Erythroblast (primary cell): ENCODE data around the gene GRIFIN.

Experiments
- DNase-seq, 2 experiments: peaks; one replicate each; lab custom pipeline; 2025; lab: John Stamatoyannopoulos, UW
- GATA1 ChIP-seq: IDR thresholded peaks from 2 replicates; pipeline ENCODE4 v1.6.1; 2011; ENCODE audit warnings: low read depth, mild to moderate bottlenecking, control low read depth, low read length, moderate library complexity
- POLR2A ChIP-seq: IDR thresholded peaks from 2 replicates; pipeline ENCODE4 v1.6.1; 2011; ENCODE audit warnings: mild to moderate bottlenecking, low read length

GRIFIN gene

DNA sequence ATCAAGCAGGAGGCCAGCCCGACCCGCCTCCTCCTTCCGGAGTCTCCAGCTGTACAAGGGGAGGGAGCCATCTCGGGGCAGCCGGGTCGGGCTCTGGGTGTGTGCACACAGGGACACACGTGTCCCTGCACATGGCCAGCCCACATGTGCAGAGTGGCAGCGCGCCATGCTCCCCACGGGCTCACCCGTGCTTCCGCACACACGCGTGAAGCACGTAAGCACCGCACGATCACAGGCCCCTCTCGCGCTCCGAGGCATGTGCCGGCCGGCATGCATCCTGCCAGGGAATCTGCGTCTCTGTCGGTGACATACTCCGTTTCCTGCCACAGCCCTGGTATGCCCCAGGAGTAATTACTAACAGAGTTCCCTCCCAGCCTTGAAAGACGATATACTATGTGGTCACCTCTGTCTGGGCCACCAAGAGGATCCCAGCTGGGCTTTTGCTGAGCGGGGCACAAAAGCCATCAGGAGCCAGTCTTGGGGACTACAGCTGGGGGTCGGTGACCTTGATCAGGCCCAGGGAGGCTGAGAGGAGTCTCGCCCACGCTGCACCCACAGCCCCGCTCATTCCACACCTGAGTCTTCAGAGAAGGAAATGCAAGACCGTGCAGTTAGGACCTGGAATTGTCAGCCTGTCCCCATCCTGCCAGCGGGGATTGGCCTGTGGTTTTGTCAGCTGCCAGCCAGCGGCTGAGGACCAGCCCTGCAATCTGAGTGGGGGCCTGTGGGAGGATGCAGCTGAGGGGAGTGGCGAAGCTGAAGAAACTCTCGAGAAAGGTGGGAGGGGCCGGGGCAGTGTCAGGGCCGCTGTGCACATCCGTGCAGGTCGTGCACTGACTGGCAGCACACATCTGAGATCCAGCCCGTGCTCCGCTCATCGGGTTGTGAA, 32.4 kb upstream of the GRIFIN start:
- TF ChIP-seq GATA1, result no peak
- TF ChIP-seq POLR2A, result no peak
- no peak for DNase-seq

GRCh38 chr7:2507917-2508306, 31.7 kb upstream of the GRIFIN start:
- TF ChIP-seq GATA1 (no peak), POLR2A (no peak)
- DNase-seq, result no peak

- DNase-seq, result no peak
- no peak for TF ChIP-seq GATA1
- no peak for TF ChIP-seq POLR2A
These were observed 31.2 kb upstream of the GRIFIN start for GRCh38 chr7:2507208-2507916.

- TF ChIP-seq POLR2A, result no peak
- TF ChIP-seq GATA1, result no peak
- DNase-seq, result no peak
These were observed 29.2 kb upstream of the GRIFIN start for GRCh38 chr7:2505401-2505800.

DNA sequence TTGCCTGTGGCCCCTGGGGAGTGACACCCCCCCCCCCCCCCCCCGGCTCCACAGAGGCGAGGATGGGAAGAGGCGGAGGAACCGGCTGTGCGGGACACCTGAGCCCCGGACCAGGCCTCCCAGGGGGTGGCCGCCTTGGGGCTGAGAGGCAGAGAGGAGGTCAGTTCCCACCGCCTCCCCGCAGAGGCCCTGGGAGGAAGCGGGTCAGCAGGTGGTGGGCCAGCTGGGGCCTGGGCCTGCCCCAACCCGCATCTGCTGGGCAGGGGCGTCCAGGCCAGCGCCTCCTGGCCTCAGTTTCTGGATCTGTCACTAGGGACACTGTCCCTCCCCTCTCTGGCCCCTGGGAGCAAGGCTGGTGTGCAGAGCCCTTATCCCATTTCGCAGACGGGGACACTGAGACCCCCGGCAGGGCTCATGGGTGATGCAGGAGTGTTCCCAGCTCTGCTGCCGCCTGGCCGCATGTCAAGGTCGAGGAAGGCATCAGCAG, 28.7 kb upstream of the GRIFIN start:
- DNase-seq, result no peak
- TF ChIP-seq POLR2A (no peak), GATA1 (no peak)

GRCh38 chr7:2504128-2504888, 28.1 kb upstream of the GRIFIN start:
- no peak for TF ChIP-seq POLR2A
- no peak for TF ChIP-seq GATA1
- no peak for DNase-seq

GRCh38 chr7:2503056-2503941, 27.1 kb upstream of the GRIFIN start:
- no peak for DNase-seq
- no peak for TF ChIP-seq POLR2A
- no peak for TF ChIP-seq GATA1

DNA sequence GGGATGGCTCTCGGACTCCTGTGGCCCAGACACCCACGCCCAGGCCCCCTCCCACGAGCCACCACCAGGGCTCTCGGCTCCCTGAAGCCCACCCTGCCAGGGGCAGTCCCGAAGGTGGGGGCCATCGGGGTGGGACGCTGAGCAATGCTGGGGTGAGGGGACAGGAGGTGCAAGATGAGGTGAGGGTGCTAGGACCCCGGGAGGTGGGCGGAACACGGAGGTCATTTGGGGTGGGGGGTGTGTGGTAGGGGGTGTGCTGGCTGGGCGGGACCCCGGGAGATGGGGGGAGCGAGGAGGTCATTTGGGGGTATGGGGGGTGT, 26.4 kb upstream of the GRIFIN start:
- no peak for DNase-seq

GRCh38 chr7:2501947-2502646, 25.9 kb upstream of the GRIFIN start:
- DNase-seq, result no peak
- no peak for TF ChIP-seq GATA1
- no peak for TF ChIP-seq POLR2A

More for the DNA sequence above, 26.4 kb upstream of the GRIFIN start:
- TF ChIP-seq GATA1, result no peak
- TF ChIP-seq POLR2A, result no peak

- TF ChIP-seq POLR2A, result no peak
- TF ChIP-seq GATA1, result no peak
- no peak for DNase-seq
These were observed 24.5 kb upstream of the GRIFIN start for GRCh38 chr7:2500701-2501100.

DNA sequence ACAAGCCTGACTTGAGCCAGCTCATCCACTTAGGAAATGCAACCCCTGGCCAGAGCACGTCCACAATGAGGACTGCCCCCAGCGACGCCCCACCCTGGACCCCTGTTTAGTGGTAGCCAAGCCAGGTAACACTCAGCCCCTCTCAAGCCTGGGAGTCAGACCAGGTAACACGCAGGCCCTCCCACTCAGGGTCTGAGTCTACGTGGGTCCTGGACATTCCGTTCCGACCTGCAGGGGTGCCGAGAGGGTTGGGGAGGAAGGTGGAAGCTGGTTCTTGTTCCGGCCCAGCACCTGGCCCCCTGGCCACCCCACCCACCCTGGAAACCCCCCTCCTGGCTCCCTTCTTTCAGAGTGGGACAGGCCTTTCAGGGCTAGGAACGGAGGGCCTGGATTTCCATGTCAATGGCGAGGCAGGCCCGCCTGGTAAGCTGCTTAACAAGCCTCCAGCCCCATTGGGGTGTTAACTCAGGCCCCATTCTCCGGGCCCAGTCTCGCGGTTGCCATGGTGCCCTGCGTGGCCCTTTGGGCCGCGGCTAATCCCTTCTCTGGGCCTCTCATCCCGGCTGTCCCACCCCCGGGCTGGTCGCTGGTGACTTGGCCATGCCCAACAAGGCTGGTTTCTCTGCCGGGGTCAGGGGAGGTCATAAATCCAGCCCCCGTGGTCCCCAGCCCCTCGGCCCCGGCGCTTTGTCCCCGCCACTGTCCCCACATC, 23.7 kb upstream of the GRIFIN start:
- no peak for DNase-seq
- TF ChIP-seq GATA1, result no peak
- no peak for TF ChIP-seq POLR2A

DNA sequence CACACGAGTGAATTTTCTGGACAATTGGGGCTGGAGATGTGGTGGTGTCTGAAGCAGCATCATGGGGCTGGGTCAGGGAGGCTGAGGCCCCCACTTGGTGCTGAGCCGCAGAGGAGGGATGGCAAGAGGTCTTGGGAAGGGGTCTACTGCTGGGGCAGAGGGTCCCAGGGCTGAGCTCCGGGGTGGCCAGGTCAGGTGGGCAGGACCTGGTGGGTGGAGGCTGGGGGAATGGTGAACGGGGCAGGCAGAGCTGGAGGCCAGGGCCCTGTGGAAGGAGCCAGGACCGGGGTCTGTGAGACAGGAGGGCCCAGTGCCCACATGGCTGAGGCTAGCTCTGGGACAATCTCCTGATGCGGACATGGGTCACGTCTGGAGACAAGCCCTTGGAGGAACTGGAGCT, 23.0 kb upstream of the GRIFIN start:
- no peak for DNase-seq
- TF ChIP-seq GATA1 (no peak), POLR2A (no peak)
